HepG2 (cell line): ENCODE results near the gene MAN1C1. TPM values are rescaled to one million over a fixed set of nuclear protein-coding genes. Genes with fewer than 3 reads are reported as not detected.
"Not testable (repeated sequence)": the region's sequence is repeated elsewhere in the genome, so short reads cannot be mapped to it uniquely, and the experiment has no call there.

ENCODE experiments used
- ATAC-seq: fragments of 200-7000 bp; cut with Tn5 transposase; 3 replicates; pipeline ENCODE4 v1.9.1; 2020; ENCODE audit warnings: mild to moderate bottlenecking, moderate library complexity
- BruUV-seq: library from RNA; stranded (reverse); fragments of 400-500 nt; replicated peaks from 2 replicates; lab custom pipeline; 2021; lab: Mats Ljungman, UMichigan
- CTCF ChIA-PET: fragments of 300-600 bp; formaldehyde crosslinking; extraction: SDS; loops from one replicate; lab custom pipeline; 2021; ENCODE audit warnings: low total read pairs, inconsistent platforms, low intra/inter-chr PET ratio; lab: Yijun Ruan, JAX
- POLR2A ChIA-PET: fragments of 350-600 bp; sonication (Branson Sonifier 250); formaldehyde crosslinking; loops from one replicate; lab custom pipeline; 2020; ENCODE audit warnings: antibody characterized with exemption, inconsistent platforms; lab: Yijun Ruan, JAX
- DNase-seq: peaks from one replicate; pipeline ENCODE4 v3.0.0-alpha.2; 2015; ENCODE audit warnings: low spot score
- FAIRE-seq: peaks from 3 replicates; lab custom pipeline; 2011; peaks lifted over from hg19 to GRCh38; lab: Jason Lieb, UNC
- H2AFZ ChIP-seq: one replicate; pipeline ENCODE4 v1.6.1; 2011; ENCODE audit warnings: low read length, inconsistent platforms
- H3K27ac ChIP-seq: fragments of 300-600 bp; 3 replicates; pipeline ENCODE4 v1.8.0; 2011; ENCODE audit warnings: mixed run types, mild to moderate bottlenecking, mixed read lengths, low read length, inconsistent platforms; ENCODE audit not compliant: insufficient read depth; ENCODE audit errors: extremely low read length
- H3K27me3 ChIP-seq, 2 experiments: fragments of 200-600 bp in 1 of 2; 2 replicates in 1 of 2; 3 replicates in 1 of 2; pipeline versions ENCODE4 v1.6.0 to v1.8.0; 2011; ENCODE audit warnings: low read length in 2 of 2, mild to moderate bottlenecking in 2 of 2, moderate library complexity in 2 of 2, inconsistent platforms in 1 of 2; ENCODE audit not compliant: insufficient read depth in 2 of 2, control insufficient read depth in 1 of 2
- H3K36me3 ChIP-seq, 2 experiments: fragments of 200-600 bp in 1 of 2; replicated peaks in 1 of 2; 2 replicates in 1 of 2; 3 replicates in 1 of 2; pipeline versions ENCODE4 v1.5.1 to v1.8.0; 2011; ENCODE audit warnings: low read length in 2 of 2, inconsistent platforms in 1 of 2; ENCODE audit not compliant: insufficient read depth in 2 of 2, control insufficient read depth in 1 of 2
- H3K4me1 ChIP-seq: 2 replicates; pipeline ENCODE4 v1.5.1; 2012; ENCODE audit warnings: low read length, inconsistent platforms; ENCODE audit not compliant: insufficient read depth
- H3K4me2 ChIP-seq: 2 replicates; pipeline ENCODE4 v1.6.0; 2011; ENCODE audit warnings: low read depth, low read length, inconsistent platforms
- H3K4me3 ChIP-seq, 3 experiments: fragments of 200-600 bp in 1 of 3; sonication (generic), shearing (Covaris generic) in 1 of 3; replicated peaks in 1 of 3; 2 replicates each; pipeline ENCODE4 v1.5.1; 2011 to 2016; ENCODE audit warnings: low read length in 3 of 3, inconsistent platforms in 2 of 3, low read depth in 2 of 3, mild to moderate bottlenecking in 2 of 3, control low read depth in 1 of 3, mixed read lengths in 1 of 3; ENCODE audit not compliant: insufficient read depth in 1 of 3
- H3K79me2 ChIP-seq: one replicate; pipeline ENCODE4 v1.6.1; 2011; ENCODE audit warnings: low read length, inconsistent platforms; ENCODE audit not compliant: insufficient read depth
- H3K9ac ChIP-seq: 2 replicates; pipeline ENCODE4 v1.6.0; 2011; ENCODE audit warnings: mild to moderate bottlenecking, low read depth, low read length, inconsistent platforms; ENCODE audit not compliant: insufficient read depth
- H3K9me3 ChIP-seq: 2 replicates; pipeline ENCODE4 v1.5.1; 2012; ENCODE audit warnings: mild to moderate bottlenecking, low read length
- H4K20me1 ChIP-seq: 2 replicates; pipeline ENCODE4 v1.6.0; 2011; ENCODE audit warnings: inconsistent platforms, mild to moderate bottlenecking, low read length, moderate library complexity; ENCODE audit not compliant: insufficient read depth
- FOXA1 ChIP-seq, 2 experiments: fragments of 450-650 bp in 1 of 2; sonication (generic) in 1 of 2; formaldehyde crosslinking in 1 of 2; IDR thresholded peaks; 2 replicates each; pipeline versions ENCODE4 v1.4.0 to v1.6.1; 2016 to 2020; ENCODE audit warnings: missing genetic modification reagents in 1 of 2
- FOXP1 ChIP-seq, 2 experiments: fragments of 450-650 bp in 1 of 2; IDR thresholded peaks; 2 replicates each; pipeline ENCODE4 v1.6.1; 2017 to 2018; ENCODE audit warnings: antibody characterized with exemption in 1 of 2
- FOXP4 ChIP-seq: sonication (generic); formaldehyde crosslinking; IDR thresholded peaks from 2 replicates; pipeline ENCODE4 v1.4.0; 2020; ENCODE audit warnings: missing genetic modification reagents
- HNF4A ChIP-seq: sonication (generic); formaldehyde crosslinking; IDR thresholded peaks from 2 replicates; pipeline ENCODE4 v1.4.0; 2020; ENCODE audit warnings: missing genetic modification reagents
- NR2F6 ChIP-seq, 2 experiments: IDR thresholded peaks; 2 replicates each; pipeline ENCODE4 v1.6.1; 2016; ENCODE audit warnings: antibody characterized with exemption in 1 of 2, mild to moderate bottlenecking in 1 of 2
- PAXIP1 ChIP-seq: sonication (generic); formaldehyde crosslinking; conservative IDR thresholded peaks from 2 replicates; pipeline ENCODE4 v1.4.0; 2020; ENCODE audit warnings: mild to moderate bottlenecking, missing genetic modification reagents, moderate library complexity
- PITX1 ChIP-seq: sonication (generic); formaldehyde crosslinking; IDR thresholded peaks from 2 replicates; pipeline ENCODE4 v1.5.1; 2020; ENCODE audit warnings: mild to moderate bottlenecking, missing genetic modification reagents
- RARA ChIP-seq: IDR thresholded peaks from 2 replicates; pipeline ENCODE4 v1.6.1; 2016; ENCODE audit warnings: missing genetic modification reagents, missing compliant biosample characterization
- RXRB ChIP-seq: IDR thresholded peaks from 2 replicates; pipeline ENCODE4 v1.6.1; 2016; ENCODE audit warnings: borderline replicate concordance, missing genetic modification reagents, missing compliant biosample characterization
- SALL1 ChIP-seq: sonication (generic); formaldehyde crosslinking; IDR thresholded peaks from 2 replicates; pipeline ENCODE4 v1.8.0; 2022; ENCODE audit warnings: mild to moderate bottlenecking, missing genetic modification reagents
- SOX5 ChIP-seq: IDR thresholded peaks from 2 replicates; pipeline ENCODE4 v1.6.1; 2016; ENCODE audit warnings: borderline replicate concordance
- TEAD3 ChIP-seq: optimal IDR thresholded peaks from 2 replicates; pipeline ENCODE3; 2016; ENCODE audit warnings: borderline replicate concordance
- ZMYM4 ChIP-seq: sonication (generic); formaldehyde crosslinking; IDR thresholded peaks from 2 replicates; pipeline ENCODE4 v1.8.1; 2023; ENCODE audit warnings: mild to moderate bottlenecking, missing genetic modification reagents
- ZNF460 ChIP-seq: sonication (generic); formaldehyde crosslinking; IDR thresholded peaks from 2 replicates; pipeline ENCODE4 v1.5.1; 2020; ENCODE audit warnings: missing genetic modification reagents, mild to moderate bottlenecking, borderline replicate concordance
- ZNF644 ChIP-seq: IDR thresholded peaks from 2 replicates; pipeline ENCODE4 v1.6.1; 2016; ENCODE audit warnings: low read depth
- ZNF780A ChIP-seq: sonication (generic); formaldehyde crosslinking; IDR thresholded peaks from 2 replicates; pipeline ENCODE4 v1.8.0; 2022; ENCODE audit warnings: mild to moderate bottlenecking, missing genetic modification reagents, moderate library complexity
- WGBS: methylation state at CpG from one replicate; pipeline ENCODE4 v1.1.6; 2017; ENCODE audit warnings: low lambda C conversion rate; 5-methylcytosine and 5-hydroxymethylcytosine counted together
- in situ Hi-C: cut with HindIII; loops from 2 replicates; pipeline ENCODE4 v1.10.0; 2017; ENCODE audit warnings: low pct_unique_long_range_greater_than_20kb; ENCODE audit not compliant: extremely low pct_ligation_motif_present
- intact Hi-C: fragments of 100-400 bp; cut with micrococcal nuclease; formaldehyde crosslinking; loops from one replicate; pipeline ENCODE4 v1.10.0; 2022; ENCODE audit not compliant: unreplicated experiment
- polyA plus RNA-seq, 8 experiments: library from polyadenylated mRNA; depleted of rRNA in 3 of 8; stranded (reverse) in 7 of 8; unstranded in 1 of 8; fragments of >200 nt; fragmentation: Illumina TruSeq in 4 of 8; extraction: Trizol in 4 of 8; gene quantifications; 2 replicates each; pipeline versions ENCODE4 v1.2.1 to v1.2.3, GENCODE V29; 2011 to 2016; ENCODE audit warnings: low read depth in 4 of 8, missing spikeins in 1 of 8, mixed read lengths in 1 of 8; ENCODE audit not compliant: insufficient read depth in 1 of 8
- total RNA-seq, 5 experiments: library from RNA; depleted of rRNA; stranded (reverse); fragments of >200 nt; fragmentation: Illumina TruSeq; extraction: Trizol; gene quantifications; 2 replicates each; pipeline ENCODE4 v1.2.3, GENCODE V29; 2016; ENCODE audit warnings: low read depth in 1 of 5

Gene MAN1C1
- total and polyA plus RNA-seq, 2 of the 13 experiments (the other 11 are each of a cell fraction or from before 2014, with no cell fraction given), result 0.18 to 0.49 TPM

- TF ChIP-seq ZNF780A (no peak), RARA (no peak)
Measured at GRCh38 chr1:25599969-25600610, 16.5 kb upstream of the MAN1C1 start (continued).

- H3K9ac ChIP-seq; FAIRE-seq; intact Hi-C loops; H4K20me1 ChIP-seq; H3K27me3 ChIP-seq; BruUV-seq; H3K27ac ChIP-seq; CTCF ChIA-PET; POLR2A ChIA-PET; H3K4me3 ChIP-seq; H3K79me2 ChIP-seq; H3K4me2 ChIP-seq; H3K9me3 ChIP-seq; H3K36me3 ChIP-seq; H2AFZ ChIP-seq; TF ChIP-seq FOXA1, FOXP1 (IDR thresholded peaks at IDR 0.05): not testable (repeated sequence)
- peaks cover 18% of the 10 kb centered on the region for H3K4me1 ChIP-seq
- in situ Hi-C loops, result loop anchor here (25.0 kb wide), 1 partner anchor 211 kb away; the partner anchor contains the start of genes MTFR1L and SELENON
- DNase-seq (peak; percentile 62), ATAC-seq (peak; percentile 81)
- WGBS, result 20% methylated on average over 4 of the region's 5 CpGs
- TF ChIP-seq RARA, result peak; percentile 34; the same call in 1 of the 2 replicates
- peak; percentile 46; the same call in 1 of the 2 replicates for TF ChIP-seq RXRB
- peak; percentile 60 for TF ChIP-seq FOXA1 (CRISPR knock-in tag; IDR thresholded peaks at IDR 0.05)
- peak; percentile 18 for TF ChIP-seq TEAD3 (CRISPR knock-in tag)
- TF ChIP-seq ZMYM4 (CRISPR knock-in tag), result 0 out of 2 replicates have a peak, but pooled peaks have one; percentile 23
- TF ChIP-seq SALL1 (CRISPR knock-in tag), result peak; percentile 55
- TF ChIP-seq HNF4A (CRISPR knock-in tag), result peak; percentile 70
- TF ChIP-seq ZNF644, result 0 out of 2 replicates have a peak, but pooled peaks have one; percentile 10
- peak; percentile 32; the same call in 1 of the 2 replicates for TF ChIP-seq FOXP1 (CRISPR knock-in tag; IDR thresholded peaks at IDR 0.05)
- 0 out of 2 replicates have a peak, but pooled peaks have one; percentile 13 for TF ChIP-seq SOX5
- TF ChIP-seq FOXP4, result 0 out of 2 replicates have a peak, but pooled peaks have one; percentile 19
- TF ChIP-seq PAXIP1 (CRISPR knock-in tag), result peak; percentile 40
- TF ChIP-seq ZNF460 (CRISPR knock-in tag), result peak; percentile 91
- peak; percentile 37; the same call in 1 of the 2 replicates for TF ChIP-seq NR2F6 (IDR thresholded peaks at IDR 0.05)
- TF ChIP-seq NR2F6 (CRISPR knock-in tag; IDR thresholded peaks at IDR 0.05), result peak; percentile 21; the same call in 1 of the 2 replicates
- TF ChIP-seq PITX1 (CRISPR knock-in tag), result 0 out of 2 replicates have a peak, but pooled peaks have one; percentile 20
Measured at GRCh38 chr1:25600971-25601699, 15.5 kb upstream of the MAN1C1 start.
